Measurements from ENCODE around the gene MMP17.

MMP17 gene

GRCh38 chr12:131842169-131842568, 14.0 kb downstream of the MMP17 start:
- CTCF ChIA-PET = interaction anchor here (0.5 kb wide), 1 partner anchor 789 kb away, joined by 5 read pairs; no protein-coding TSS in a partner anchor
- POLR2A ChIA-PET = no interaction called here
- Histone ChIP-seq H3K4me3 (ENCODE audit: low read depth, low read length) (no peak overlapping the region), H3K9me3 (ENCODE audit: control insufficient read depth, insufficient read depth, low read depth, low read length) (no peaks in the 10 kb centered on the region), H3K27ac (ENCODE audit: extremely low read depth, low read depth, low read length) (no peak overlapping the region), H3K36me3 (ENCODE audit: control insufficient read depth in 2 of 2, insufficient read depth in 1 of 2, low read length in 2 of 2) (peaks cover 0 to 3% of the 10 kb centered on the region in 2 experiments; a peak in 1 of 3 replicates), H3K4me1 (ENCODE audit: control insufficient read depth, insufficient read depth, low read length) (no peaks in the 10 kb centered on the region)
- no peak for TF ChIP-seq ZNF423 (tag by site-specific recombination; IDR thresholded peaks at IDR 0.05)
- TF ChIP-seq ZNF311 (tag by site-specific recombination; IDR thresholded peaks at IDR 0.05; ENCODE audit: borderline replicate concordance) = no peak
- no peak for TF ChIP-seq ZNF175 (tag by site-specific recombination; IDR thresholded peaks at IDR 0.05)
- TF ChIP-seq MEIS1 (CRISPR knock-in tag; IDR thresholded peaks at IDR 0.05; ENCODE audit: borderline replicate concordance) = no peak
- no peak for TF ChIP-seq ZNF664 (tag by site-specific recombination; IDR thresholded peaks at IDR 0.05)
- TF ChIP-seq ZNF600 (tag by site-specific recombination; IDR thresholded peaks at IDR 0.05) = no peak
- TF ChIP-seq ZNF747 (tag by site-specific recombination; IDR thresholded peaks at IDR 0.05) = no peak
- no peak for TF ChIP-seq ZBTB10 (tag by site-specific recombination; IDR thresholded peaks at IDR 0.05)

- Histone ChIP-seq H3K27ac (ENCODE audit: extremely low read depth, low read depth, low read length) (no peak overlapping the region), H3K36me3 (ENCODE audit: control insufficient read depth in 2 of 2, insufficient read depth in 1 of 2, low read length in 2 of 2) (peaks cover 0 to 3% of the 10 kb centered on the region in 2 experiments; a peak in 1 of 3 replicates), H3K9me3 (ENCODE audit: control insufficient read depth, insufficient read depth, low read depth, low read length) (no peaks in the 10 kb centered on the region), H3K4me3 (ENCODE audit: low read depth, low read length) (no peak overlapping the region), H3K4me1 (ENCODE audit: control insufficient read depth, insufficient read depth, low read length) (no peaks in the 10 kb centered on the region)
- POLR2A ChIA-PET = interaction anchor here (0.6 kb wide), 1 partner anchor 50 kb away, joined by 8 read pairs; no protein-coding TSS in a partner anchor
- CTCF ChIA-PET = interaction anchor here (1.2 to 1.4 kb wide), 2 partner anchors 9 to 72 kb away, joined by 4 read pairs; no protein-coding TSS in a partner anchor
- TF ChIP-seq ZNF629 (tag by site-specific recombination; IDR thresholded peaks at IDR 0.05) (no peak), ZNF560 (tag by site-specific recombination; IDR thresholded peaks at IDR 0.05; ENCODE audit: borderline replicate concordance) (no peak), KLF7 (tag by site-specific recombination; IDR thresholded peaks at IDR 0.05; ENCODE audit: borderline replicate concordance) (no peak), ZNF26 (tag by site-specific recombination; IDR thresholded peaks at IDR 0.05) (no peak), KLF16 (tag by site-specific recombination; IDR thresholded peaks at IDR 0.05) (no peak), ZSCAN16 (tag by site-specific recombination; IDR thresholded peaks at IDR 0.05) (no peak), YY1 (tag by site-specific recombination; IDR thresholded peaks at IDR 0.05) (no peak), ZNF280C (tag by site-specific recombination; IDR thresholded peaks at IDR 0.05) (no peak), KLF1 (tag by site-specific recombination; IDR thresholded peaks at IDR 0.05) (no peak), ZNF660 (tag by site-specific recombination; IDR thresholded peaks at IDR 0.05) (no peak), SCRT1 (tag by site-specific recombination; IDR thresholded peaks at IDR 0.05; ENCODE audit: borderline replicate concordance) (no peak), MYNN (tag by site-specific recombination; IDR thresholded peaks at IDR 0.05; ENCODE audit: borderline replicate concordance) (no peak), WT1 (tag by site-specific recombination; IDR thresholded peaks at IDR 0.05) (no peak), GLIS1 (tag by site-specific recombination; IDR thresholded peaks at IDR 0.05) (no peak)
- TF ChIP-seq, protein P1, sequence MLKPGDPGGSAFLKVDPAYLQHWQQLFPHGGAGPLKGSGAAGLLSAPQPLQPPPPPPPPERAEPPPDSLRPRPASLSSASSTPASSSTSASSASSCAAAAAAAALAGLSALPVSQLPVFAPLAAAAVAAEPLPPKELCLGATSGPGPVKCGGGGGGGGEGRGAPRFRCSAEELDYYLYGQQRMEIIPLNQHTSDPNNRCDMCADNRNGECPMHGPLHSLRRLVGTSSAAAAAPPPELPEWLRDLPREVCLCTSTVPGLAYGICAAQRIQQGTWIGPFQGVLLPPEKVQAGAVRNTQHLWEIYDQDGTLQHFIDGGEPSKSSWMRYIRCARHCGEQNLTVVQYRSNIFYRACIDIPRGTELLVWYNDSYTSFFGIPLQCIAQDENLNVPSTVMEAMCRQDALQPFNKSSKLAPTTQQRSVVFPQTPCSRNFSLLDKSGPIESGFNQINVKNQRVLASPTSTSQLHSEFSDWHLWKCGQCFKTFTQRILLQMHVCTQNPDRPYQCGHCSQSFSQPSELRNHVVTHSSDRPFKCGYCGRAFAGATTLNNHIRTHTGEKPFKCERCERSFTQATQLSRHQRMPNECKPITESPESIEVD (tag by site-specific recombination; IDR thresholded peaks at IDR 0.05) = no peak
Measured at GRCh38 chr12:131843527-131843926, 15.3 kb downstream of the MMP17 start.
